Right lobe of liver (tissue), 4 donors: ENCODE measurements around the gene DGKI.

ENCODE experiments used
- CTCF ChIP-seq, 4 donors: fragments of 200-600 bp in 3 of 4; fragments of 450-650 bp in 1 of 4; IDR thresholded peaks; one replicate each; pipeline versions ENCODE4 v1.5.1 to v1.8.0; 2016 to 2022; ENCODE audit warnings: antibody characterized with exemption in 4 of 4, mild to moderate bottlenecking in 2 of 4
- POLR2A ChIP-seq: fragments of 450-650 bp; IDR thresholded peaks from one replicate; pipeline ENCODE4 v1.6.1; 2017; ENCODE audit warnings: antibody characterized with exemption, mild to moderate bottlenecking
- donor health status: DM: no; HTN: no; CAD: no.
- donor health status: DM: no; HTN: no; CAD: no.
- donor health status: DM: no; HTN: yes; CAD: no.

GRCh38 chr7:137343281-137343841, 503.4 kb downstream of the DGKI start, which contains the start of gene PTN:
- no peak for TF ChIP-seq CTCF (IDR thresholded peaks at IDR 0.05)
- no peak for TF ChIP-seq POLR2A
